CD4-positive, alpha-beta T cell (primary cell): ENCODE data around the gene DAP. TPM values are rescaled to one million over a fixed set of nuclear protein-coding genes. Genes with fewer than 3 reads are reported as not detected.
"Not testable (repeated sequence)": the region's sequence is repeated elsewhere in the genome, so short reads cannot be mapped to it uniquely, and the experiment has no call there.

Source experiments
- ATAC-seq: fragments of 200-7000 bp; cut with Tn5 transposase; one replicate; pipeline ENCODE4 v1.10.0; 2022; ENCODE audit warnings: mild to moderate bottlenecking; ENCODE audit not compliant: poor library complexity
- CTCF ChIA-PET: fragments of 350-600 bp; sonication (Branson Sonifier 250); formaldehyde crosslinking; loops from one replicate; lab custom pipeline; 2021; ENCODE audit warnings: antibody characterized with exemption, inconsistent platforms; lab: Charles Lee
- POLR2A ChIA-PET: fragments of 350-600 bp; sonication (Branson Sonifier 250); formaldehyde crosslinking; loops from one replicate; lab custom pipeline; 2021; ENCODE audit warnings: antibody characterized with exemption, inconsistent platforms; lab: Charles Lee
- DNase-seq, 14 experiments: peaks; one replicate each; pipeline ENCODE4 v3.0.0-alpha.2; 2013 to 2020; ENCODE audit warnings: mixed read lengths in 2 of 14
- H3K27ac ChIP-seq, 2 donors: one replicate each; pipeline versions ENCODE4 v1.5.1 to v1.7.0; 2013; ENCODE audit warnings: low read length in 2 of 2, low read depth in 1 of 2, mild to moderate bottlenecking in 1 of 2
- H3K27me3 ChIP-seq, 2 experiments: 1 replicate in 1 of 2; 2 replicates in 1 of 2; pipeline versions ENCODE4 v1.6.1 to v1.7.0; 2013; ENCODE audit warnings: low read length in 2 of 2, control low read depth in 1 of 2, mild to moderate bottlenecking in 1 of 2, moderate library complexity in 1 of 2; ENCODE audit not compliant: insufficient read depth in 2 of 2, control insufficient read depth in 1 of 2
- H3K36me3 ChIP-seq: one replicate; pipeline ENCODE4 v1.6.1; 2013; ENCODE audit warnings: low read length, control low read depth; ENCODE audit not compliant: insufficient read depth
- H3K4me1 ChIP-seq: one replicate; pipeline ENCODE4 v1.6.1; 2013; ENCODE audit warnings: low read length, control low read depth; ENCODE audit not compliant: insufficient read depth
- H3K4me3 ChIP-seq: one replicate; pipeline ENCODE4 v1.5.1; 2013; ENCODE audit warnings: mild to moderate bottlenecking, low read length, moderate library complexity
- H3K9me3 ChIP-seq, 2 experiments: 1 replicate in 1 of 2; 2 replicates in 1 of 2; pipeline versions ENCODE4 v1.6.1 to v1.7.0; 2013; ENCODE audit warnings: low read length in 2 of 2, mild to moderate bottlenecking in 2 of 2, control low read depth in 1 of 2, moderate library complexity in 1 of 2; ENCODE audit not compliant: control insufficient read depth in 1 of 2, insufficient read depth in 1 of 2
- H3K27ac Mint-ChIP-seq: one replicate; pipeline ENCODE4 v1.8.0; 2020; ENCODE audit warnings: mixed read lengths
- H3K27me3 Mint-ChIP-seq: one replicate; pipeline ENCODE4 v1.8.0; 2021; ENCODE audit warnings: mixed read lengths
- H3K36me3 Mint-ChIP-seq: one replicate; pipeline ENCODE4 v1.8.0; 2021; ENCODE audit warnings: low read depth, mixed read lengths
- H3K4me1 Mint-ChIP-seq: one replicate; pipeline ENCODE4 v1.8.0; 2021; ENCODE audit warnings: low read depth, mixed read lengths
- H3K4me3 Mint-ChIP-seq: one replicate; pipeline ENCODE4 v1.8.0; 2020; ENCODE audit warnings: mild to moderate bottlenecking, mixed read lengths
- H3K9me3 Mint-ChIP-seq: one replicate; pipeline ENCODE4 v1.8.0; 2020; ENCODE audit warnings: mixed read lengths
- CTCF ChIP-seq: fragments of 200-600 bp; IDR thresholded peaks from one replicate; pipeline ENCODE4 v1.8.0; 2022; ENCODE audit warnings: antibody characterized with exemption, mild to moderate bottlenecking
- intact Hi-C, 2 experiments: fragments of 100-400 bp; cut with DNase I in 1 of 2; cut with micrococcal nuclease in 1 of 2; formaldehyde crosslinking; loops; one replicate each; pipeline versions ENCODE4 v1.15.1 to v1.9.0; 2023 to 2025; cut with DNase I, micrococcal nuclease
- total RNA-seq, 174 experiments: library from RNA in 2 of 174; stranded (reverse) in 2 of 174; gene quantifications; one replicate each; pipeline ENCODE4 v1.2.3 and lab custom pipeline; 2021 to 2026

Gene DAP
- total RNA-seq, 2 experiments from 2014 or later: 33.6 to 35.2 TPM

GRCh38 chr5:10723514-10723913 lies 37.5 kb downstream of the DAP start:
- CTCF ChIA-PET: no interaction called here
- no peak for TF ChIP-seq CTCF
- H3K27ac Mint-ChIP-seq: no peak overlapping the region

GRCh38 chr5:10720766-10721165 lies 40.3 kb downstream of the DAP start:
- DNase-seq, H3K4me1 Mint-ChIP-seq, H3K27ac Mint-ChIP-seq, ATAC-seq, H3K4me1 ChIP-seq, H3K36me3 ChIP-seq, H3K27me3 Mint-ChIP-seq, H3K4me3 Mint-ChIP-seq, H3K27me3 ChIP-seq, CTCF ChIA-PET, H3K9me3 Mint-ChIP-seq, POLR2A ChIA-PET, H3K27ac ChIP-seq, H3K4me3 ChIP-seq, intact Hi-C loops, H3K9me3 ChIP-seq: not testable (repeated sequence)
- H3K36me3 Mint-ChIP-seq: peaks cover 62% of the 10 kb centered on the region

More at GRCh38 chr5:10723514-10723913, 37.5 kb downstream of the DAP start:
- peaks cover 50% of the 10 kb centered on the region for H3K36me3 Mint-ChIP-seq
- intact Hi-C loops: no loop called here
- H3K4me1 Mint-ChIP-seq: peaks cover 11% of the 10 kb centered on the region
- Histone ChIP-seq H3K4me1 (no peaks in the 10 kb centered on the region), H3K4me3 (no peak overlapping the region), H3K36me3 (no peaks in the 10 kb centered on the region), H3K27me3 (no peaks in the 10 kb centered on the region), H3K9me3 (no peaks in the 10 kb centered on the region), H3K27ac (no peak overlapping the region)
- H3K27me3 Mint-ChIP-seq: no peaks in the 10 kb centered on the region
- no peak for ATAC-seq
- no peak for DNase-seq
- H3K4me3 Mint-ChIP-seq: no peak overlapping the region
- POLR2A ChIA-PET: no interaction called here
- no peaks in the 10 kb centered on the region for H3K9me3 Mint-ChIP-seq

- no peak for DNase-seq
- Mint-ChIP-seq H3K27ac (no peak overlapping the region), H3K9me3 (no peaks in the 10 kb centered on the region), H3K36me3 (peaks cover 59% of the 10 kb centered on the region), H3K4me3 (no peak overlapping the region), H3K4me1 (no peaks in the 10 kb centered on the region), H3K27me3 (no peaks in the 10 kb centered on the region)
- Histone ChIP-seq H3K9me3 (no peaks in the 10 kb centered on the region), H3K27me3 (no peaks in the 10 kb centered on the region), H3K27ac (no peak overlapping the region), H3K4me3 (no peak overlapping the region), H3K4me1 (no peaks in the 10 kb centered on the region), H3K36me3 (peaks cover 4% of the 10 kb centered on the region)
- ChIA-PET CTCF (no interaction called here), POLR2A (no interaction called here)
- intact Hi-C loops: no loop called here
- no peak for TF ChIP-seq CTCF
- no peak for ATAC-seq
These were observed 41.1 kb downstream of the DAP start for GRCh38 chr5:10719965-10720364.

- CTCF ChIA-PET, intact Hi-C loops, H3K36me3 ChIP-seq, POLR2A ChIA-PET, H3K9me3 ChIP-seq, H3K4me1 Mint-ChIP-seq, H3K27me3 ChIP-seq, H3K27ac Mint-ChIP-seq, H3K27ac ChIP-seq, ATAC-seq, H3K27me3 Mint-ChIP-seq, H3K4me3 ChIP-seq, H3K4me1 ChIP-seq, DNase-seq, H3K9me3 Mint-ChIP-seq, H3K4me3 Mint-ChIP-seq: not testable (repeated sequence)
- H3K36me3 Mint-ChIP-seq: peaks cover 63% of the 10 kb centered on the region
These were observed 42.4 kb downstream of the DAP start for GRCh38 chr5:10718617-10719016.

GRCh38 chr5:10716825-10717224 lies 44.2 kb downstream of the DAP start:
- H3K27ac Mint-ChIP-seq, H3K9me3 Mint-ChIP-seq, H3K27me3 ChIP-seq, DNase-seq, H3K36me3 ChIP-seq, POLR2A ChIA-PET, CTCF ChIA-PET, H3K4me1 Mint-ChIP-seq, H3K4me3 Mint-ChIP-seq, ATAC-seq, H3K4me1 ChIP-seq, H3K27me3 Mint-ChIP-seq, H3K4me3 ChIP-seq, H3K27ac ChIP-seq, intact Hi-C loops, H3K9me3 ChIP-seq: not testable (repeated sequence)
- peaks cover 67% of the 10 kb centered on the region for H3K36me3 Mint-ChIP-seq
